Adrenal gland (tissue), 12 donors: ENCODE measurements around the gene GRIN1. TPM values are rescaled to one million over a fixed set of nuclear protein-coding genes. Genes with fewer than 3 reads are reported as not detected.

Source experiments
- DNase-seq, 7 donors: peaks; one replicate each; pipeline ENCODE4 v3.0.0-alpha.2; 2019 to 2020
- H3K27ac ChIP-seq, 5 donors: fragments of 200-600 bp; sonication (generic) in 4 of 5; 1 replicate in 3 of 5; 2 replicates in 2 of 5; pipeline versions ENCODE4 v1.5.1 to v1.8.0; 2016 to 2020; ENCODE audit warnings: mild to moderate bottlenecking in 1 of 5
- H3K27me3 ChIP-seq: fragments of 200-600 bp; 2 replicates; pipeline ENCODE4 v1.8.0; 2021
- H3K36me3 ChIP-seq, 2 donors: fragments of 200-600 bp; replicated peaks in 1 of 2; 1 replicate in 1 of 2; 2 replicates in 1 of 2; pipeline versions ENCODE4 v1.5.1 to v1.8.0; 2018 to 2022
- H3K4me1 ChIP-seq, 2 donors: fragments of 200-600 bp; replicated peaks in 1 of 2; 1 replicate in 1 of 2; 2 replicates in 1 of 2; pipeline versions ENCODE4 v1.5.1 to v1.8.0; 2018 to 2021
- H3K4me3 ChIP-seq, 4 donors: fragments of 200-600 bp; sonication (generic) in 3 of 4; one replicate each; pipeline ENCODE4 v1.5.1; 2016 to 2018
- H3K9me3 ChIP-seq, 3 donors: fragments of 200-600 bp; sonication (generic) in 1 of 3; replicated peaks in 1 of 3; 1 replicate in 2 of 3; 2 replicates in 1 of 3; pipeline versions ENCODE4 v1.5.1 to v1.8.0; 2016 to 2021
- POLR2A ChIP-seq, 2 donors: fragments of 450-650 bp; IDR thresholded peaks; one replicate each; pipeline ENCODE4 v1.6.1; 2017; ENCODE audit warnings: antibody characterized with exemption in 2 of 2, mild to moderate bottlenecking in 2 of 2, moderate library complexity in 1 of 2
- WGBS, 4 donors: extraction: QIAGEN DNeasy Blood & Tissue Kit in 2 of 4; methylation state at CpG; one replicate each; pipeline versions ENCODE4 v1.1.5 to v1.1.7; 2013 to 2017; 5-methylcytosine and 5-hydroxymethylcytosine counted together
- intact Hi-C, 2 donors: fragments of 100-400 bp; cut with DNase I; formaldehyde crosslinking; loops; one replicate each; pipeline versions ENCODE4 v1.14.1 to v1.15.0; 2022 to 2023
- polyA plus RNA-seq, 3 donors: library from polyadenylated mRNA; stranded (reverse); fragments of 200-250 nt in 2 of 3; fragments of 350-450 nt in 1 of 3; fragmentation: Illumina TruSeq in 1 of 3; extraction: RNeasy Lipid Tissue Mini Kit (QIAGEN cat#74804) in 1 of 3; gene quantifications; one replicate each; pipeline ENCODE4 v1.2.3, GENCODE V29; 2013 to 2014
- total RNA-seq, 9 donors: library from RNA; depleted of rRNA in 4 of 9; stranded (reverse); fragments of >200 nt in 4 of 9; fragments of 120-200 nt in 1 of 9; fragmentation: NEBNext Ultra II Directional in 1 of 9; extraction: Animal tissue kit (Norgen Biotek cat#: 25700) in 1 of 9; gene quantifications; one replicate each; pipeline versions ENCODE4 v1.1.0 to v1.2.4, GENCODE V29; 2013 to 2023
- TF ChIP-seq, protein P1 (sequence below), 6 experiments: fragments of 450-650 bp in 4 of 6; fragments of 200-600 bp in 2 of 6; sonication (generic) in 1 of 6; IDR thresholded peaks; 1 replicate in 5 of 6; 2 replicates in 1 of 6; pipeline versions ENCODE4 v1.5.1 to v1.8.0; 2016 to 2021; ENCODE audit warnings: antibody characterized with exemption in 6 of 6, mild to moderate bottlenecking in 2 of 6, moderate library complexity in 1 of 6
- donor health status: healthy with polysubstance abuse.
- donor health status: Bipolar disorder and iron deficiency.
- donor health status: DM: yes; HTN: yes; CAD: no.
- donor health status: DM: no; HTN: no; CAD: no.
- donor health status: DM: no; HTN: no; CAD: no.
- donor health status: DM: yes; HTN: yes; CAD: no.

GRIN1 gene
- total and polyA plus RNA-seq, 12 donors: 0.04 to 0.28 (median 0.10) TPM; not detected in 5

DNA sequence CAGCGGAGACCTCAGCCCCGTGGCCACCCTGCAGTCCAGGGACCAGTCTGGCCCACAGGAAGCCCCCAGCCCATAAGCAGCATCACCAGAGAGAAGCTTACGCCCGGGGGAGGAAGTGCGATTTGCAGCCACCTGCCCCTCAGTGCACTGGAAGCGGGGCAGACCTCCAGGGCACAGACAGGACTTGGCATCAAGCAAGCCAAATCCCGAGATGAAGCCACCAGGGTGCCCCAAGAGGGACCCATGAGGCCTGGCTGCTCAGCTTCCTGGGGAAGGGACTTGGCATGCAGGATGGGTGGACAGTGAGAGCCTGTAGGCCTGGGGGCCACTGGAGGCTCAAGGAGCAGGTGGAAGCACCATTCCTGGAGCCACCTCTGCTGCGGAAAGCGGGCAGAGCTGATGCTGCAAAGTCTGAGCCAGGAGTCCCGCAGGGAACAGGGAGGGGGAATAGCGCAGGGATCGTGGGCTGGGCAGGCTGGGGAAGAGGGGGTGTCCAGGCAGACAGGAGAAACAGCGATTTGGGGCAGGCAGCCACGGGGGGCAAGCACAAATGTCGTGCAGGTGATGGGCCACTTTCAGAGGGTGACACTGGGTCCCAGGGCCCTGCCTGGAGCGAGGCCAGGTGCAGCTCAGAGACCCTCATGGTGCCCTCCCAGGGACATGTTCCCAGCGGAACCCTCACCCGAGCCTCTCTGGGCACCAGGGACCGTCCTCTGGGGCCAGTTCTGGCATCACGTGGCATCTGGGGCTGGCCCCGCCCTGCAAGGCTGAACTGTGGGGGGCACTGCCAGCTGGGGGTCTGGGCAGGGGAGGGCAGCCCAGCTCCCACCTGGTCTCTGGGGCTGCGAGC is 27.7 kb downstream of the GRIN1 start:
- Histone ChIP-seq H3K4me1 (peaks cover 10 to 30% of the 10 kb centered on the region in 2 donors), H3K9me3 (no peaks in the 10 kb centered on the region), H3K27me3 (peaks cover 96% of the 10 kb centered on the region), H3K36me3 (no peaks in the 10 kb centered on the region), H3K27ac (no peak overlapping the region), H3K4me3 (no peak overlapping the region)
- intact Hi-C loops: no loop called here
- no peak for DNase-seq
- TF ChIP-seq, protein P1, sequence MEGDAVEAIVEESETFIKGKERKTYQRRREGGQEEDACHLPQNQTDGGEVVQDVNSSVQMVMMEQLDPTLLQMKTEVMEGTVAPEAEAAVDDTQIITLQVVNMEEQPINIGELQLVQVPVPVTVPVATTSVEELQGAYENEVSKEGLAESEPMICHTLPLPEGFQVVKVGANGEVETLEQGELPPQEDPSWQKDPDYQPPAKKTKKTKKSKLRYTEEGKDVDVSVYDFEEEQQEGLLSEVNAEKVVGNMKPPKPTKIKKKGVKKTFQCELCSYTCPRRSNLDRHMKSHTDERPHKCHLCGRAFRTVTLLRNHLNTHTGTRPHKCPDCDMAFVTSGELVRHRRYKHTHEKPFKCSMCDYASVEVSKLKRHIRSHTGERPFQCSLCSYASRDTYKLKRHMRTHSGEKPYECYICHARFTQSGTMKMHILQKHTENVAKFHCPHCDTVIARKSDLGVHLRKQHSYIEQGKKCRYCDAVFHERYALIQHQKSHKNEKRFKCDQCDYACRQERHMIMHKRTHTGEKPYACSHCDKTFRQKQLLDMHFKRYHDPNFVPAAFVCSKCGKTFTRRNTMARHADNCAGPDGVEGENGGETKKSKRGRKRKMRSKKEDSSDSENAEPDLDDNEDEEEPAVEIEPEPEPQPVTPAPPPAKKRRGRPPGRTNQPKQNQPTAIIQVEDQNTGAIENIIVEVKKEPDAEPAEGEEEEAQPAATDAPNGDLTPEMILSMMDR (IDR thresholded peaks at IDR 0.05): no peak
- no peak for TF ChIP-seq POLR2A (IDR thresholded peaks at IDR 0.05)
- 56 to 68% (median 63%) methylated on average over 5 to 22 of the region's 22 CpGs for WGBS, 4 donors

DNA sequence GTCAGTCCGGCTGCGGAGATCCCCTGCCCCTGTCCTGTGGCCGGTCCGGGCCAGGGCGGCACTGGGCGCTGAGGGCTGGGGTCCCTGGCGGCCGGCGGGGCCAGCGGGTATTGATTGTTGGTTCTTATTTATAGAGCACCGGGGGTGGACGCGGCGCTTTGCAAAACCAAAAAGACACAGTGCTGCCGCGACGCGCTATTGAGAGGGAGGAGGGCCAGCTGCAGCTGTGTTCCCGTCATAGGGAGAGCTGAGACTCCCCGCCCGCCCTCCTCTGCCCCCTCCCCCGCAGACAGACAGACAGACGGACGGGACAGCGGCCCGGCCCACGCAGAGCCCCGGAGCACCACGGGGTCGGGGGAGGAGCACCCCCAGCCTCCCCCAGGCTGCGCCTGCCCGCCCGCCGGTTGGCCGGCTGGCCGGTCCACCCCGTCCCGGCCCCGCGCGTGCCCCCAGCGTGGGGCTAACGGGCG is 28.4 kb downstream of the GRIN1 start:
- Histone ChIP-seq H3K4me1 (peaks cover 10 to 30% of the 10 kb centered on the region in 2 donors), H3K4me3 (no peak overlapping the region), H3K36me3 (no peaks in the 10 kb centered on the region), H3K9me3 (no peaks in the 10 kb centered on the region), H3K27me3 (peaks cover 97% of the 10 kb centered on the region), H3K27ac (no peak overlapping the region)
- no peak for TF ChIP-seq POLR2A (IDR thresholded peaks at IDR 0.05)
- DNase-seq: no peak
- WGBS, 4 donors: 16 to 22% (median 21%) methylated on average over 1 to 44 of the region's 44 CpGs
- intact Hi-C loops: no loop called here

DNA sequence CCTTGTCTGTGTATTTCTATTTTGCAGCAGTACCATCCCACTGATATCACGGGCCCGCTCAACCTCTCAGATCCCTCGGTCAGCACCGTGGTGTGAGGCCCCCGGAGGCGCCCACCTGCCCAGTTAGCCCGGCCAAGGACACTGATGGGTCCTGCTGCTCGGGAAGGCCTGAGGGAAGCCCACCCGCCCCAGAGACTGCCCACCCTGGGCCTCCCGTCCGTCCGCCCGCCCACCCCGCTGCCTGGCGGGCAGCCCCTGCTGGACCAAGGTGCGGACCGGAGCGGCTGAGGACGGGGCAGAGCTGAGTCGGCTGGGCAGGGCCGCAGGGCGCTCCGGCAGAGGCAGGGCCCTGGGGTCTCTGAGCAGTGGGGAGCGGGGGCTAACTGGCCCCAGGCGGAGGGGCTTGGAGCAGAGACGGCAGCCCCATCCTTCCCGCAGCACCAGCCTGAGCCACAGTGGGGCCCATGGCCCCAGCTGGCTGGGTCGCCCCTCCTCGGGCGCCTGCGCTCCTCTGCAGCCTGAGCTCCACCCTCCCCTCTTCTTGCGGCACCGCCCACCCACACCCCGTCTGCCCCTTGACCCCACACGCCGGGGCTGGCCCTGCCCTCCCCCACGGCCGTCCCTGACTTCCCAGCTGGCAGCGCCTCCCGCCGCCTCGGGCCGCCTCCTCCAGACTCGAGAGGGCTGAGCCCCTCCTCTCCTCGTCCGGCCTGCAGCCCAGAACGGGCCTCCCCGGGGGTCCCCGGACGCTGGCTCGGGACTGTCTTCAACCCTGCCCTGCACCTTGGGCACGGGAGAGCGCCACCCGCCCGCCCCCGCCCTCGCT is 29.0 kb downstream of the GRIN1 start:
- H3K36me3 ChIP-seq: no peaks in the 10 kb centered on the region
- H3K4me3 ChIP-seq: no peak overlapping the region
- peaks cover 10 to 24% of the 10 kb centered on the region in 2 donors for H3K4me1 ChIP-seq
- intact Hi-C loops: no loop called here
- DNase-seq: no peak
- peaks cover 92% of the 10 kb centered on the region for H3K27me3 ChIP-seq
- H3K27ac ChIP-seq: no peak overlapping the region
- 1 to 10% (median 4%) methylated on average over 2 to 57 of the region's 57 CpGs for WGBS, 4 donors
- TF ChIP-seq, protein P1 (IDR thresholded peaks at IDR 0.05): no peak
- no peak for TF ChIP-seq POLR2A (IDR thresholded peaks at IDR 0.05)
- no peaks in the 10 kb centered on the region for H3K9me3 ChIP-seq

DNA sequence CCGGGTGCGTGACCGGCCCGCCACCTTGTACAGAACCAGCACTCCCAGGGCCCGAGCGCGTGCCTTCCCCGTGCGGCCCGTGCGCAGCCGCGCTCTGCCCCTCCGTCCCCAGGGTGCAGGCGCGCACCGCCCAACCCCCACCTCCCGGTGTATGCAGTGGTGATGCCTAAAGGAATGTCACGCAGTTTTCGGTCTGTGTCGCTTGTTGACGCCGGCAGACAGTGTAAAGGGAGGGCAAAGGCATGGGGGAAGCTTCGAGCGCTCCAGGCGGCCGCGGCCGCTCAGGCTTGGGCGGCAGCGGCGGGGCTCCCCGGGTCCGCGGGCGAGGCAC is 29.6 kb downstream of the GRIN1 start:
- H3K4me1 ChIP-seq: peaks cover 10 to 20% of the 10 kb centered on the region in 2 donors
- WGBS, 4 donors: 1% methylated on average over 18 to 36 of the region's 36 CpGs; no CpG with 5 or more reads in 1 of the 4 donors
- TF ChIP-seq POLR2A (IDR thresholded peaks at IDR 0.05): no peak
- TF ChIP-seq, protein P1 (IDR thresholded peaks at IDR 0.05): no peak
- H3K36me3 ChIP-seq: no peaks in the 10 kb centered on the region
- H3K27me3 ChIP-seq: peaks cover 86% of the 10 kb centered on the region
- H3K27ac ChIP-seq: no peak overlapping the region
- DNase-seq: no peak
- intact Hi-C loops: no loop called here
- H3K9me3 ChIP-seq: no peaks in the 10 kb centered on the region
- H3K4me3 ChIP-seq: peak overlapping the region in 1 of 4 donors; percentile 23
